Ovary (tissue), 9 donors: ENCODE data around the gene PRDM16. TPM values are rescaled to one million over a fixed set of nuclear protein-coding genes. Genes with fewer than 3 reads are reported as not detected.

Experiments
- DNase-seq, 5 donors: peaks; one replicate each; pipeline ENCODE4 v3.0.0-alpha.2; 2019 to 2020
- H3K27ac ChIP-seq, 2 donors: fragments of 200-600 bp; one replicate each; pipeline versions ENCODE4 v1.5.1 to v1.8.0; 2019 to 2022
- H3K27me3 ChIP-seq: fragments of 200-600 bp; one replicate; pipeline ENCODE4 v1.8.0; 2022
- H3K36me3 ChIP-seq: fragments of 200-600 bp; sonication (generic); one replicate; pipeline ENCODE4 v1.5.1; 2019
- H3K4me1 ChIP-seq: one replicate; pipeline ENCODE4 v1.8.1; 2013; ENCODE audit warnings: mild to moderate bottlenecking, moderate library complexity; ENCODE audit not compliant: insufficient read depth
- H3K4me3 ChIP-seq: fragments of 200-600 bp; sonication (generic); one replicate; pipeline ENCODE4 v1.5.1; 2017
- H3K9me3 ChIP-seq, 2 donors: fragments of 200-600 bp in 1 of 2; sonication (generic) in 1 of 2; one replicate each; pipeline versions ENCODE4 v1.5.1 to v1.8.1; 2013 to 2019; ENCODE audit warnings: mild to moderate bottlenecking in 1 of 2, moderate library complexity in 1 of 2
- CTCF ChIP-seq, 3 donors: fragments of 450-650 bp in 2 of 3; fragments of 200-600 bp in 1 of 3; IDR thresholded peaks; one replicate each; pipeline versions ENCODE4 v1.5.1 to v1.8.0; 2016 to 2022; ENCODE audit warnings: antibody characterized with exemption in 3 of 3, mild to moderate bottlenecking in 1 of 3
- EP300 ChIP-seq: sonication (generic); formaldehyde crosslinking; IDR thresholded peaks from one replicate; pipeline ENCODE4 v1.6.1; 2017; ENCODE audit warnings: antibody characterized with exemption
- POLR2A ChIP-seq: fragments of 450-650 bp; IDR thresholded peaks from one replicate; pipeline ENCODE4 v1.6.1; 2017; ENCODE audit warnings: antibody characterized with exemption, mild to moderate bottlenecking, moderate library complexity
- WGBS, 3 donors: extraction: QIAGEN DNeasy Blood & Tissue Kit in 1 of 3; methylation state at CpG; one replicate each; pipeline versions ENCODE4 v1.1.5 to v1.1.7; 2013 to 2017; 5-methylcytosine and 5-hydroxymethylcytosine counted together
- intact Hi-C, 4 donors: fragments of 100-400 bp; cut with DNase I; formaldehyde crosslinking; loops; one replicate each; pipeline versions ENCODE4 v1.11.0 to v1.15.1; 2022 to 2023
- polyA plus RNA-seq, 2 donors: library from polyadenylated mRNA; stranded (reverse); fragments of 200-250 nt in 1 of 2; fragments of 350-450 nt in 1 of 2; fragmentation: Illumina TruSeq in 1 of 2; extraction: RNeasy Lipid Tissue Mini Kit (QIAGEN cat#74804) in 1 of 2; gene quantifications; one replicate each; pipeline ENCODE4 v1.2.3, GENCODE V29; 2013 to 2014
- total RNA-seq, 7 donors: library from RNA; depleted of rRNA in 2 of 7; stranded (reverse); fragments of >200 nt in 2 of 7; fragmentation: NEBNext Ultra II Directional in 3 of 7; extraction: Animal tissue kit (Norgen Biotek cat#: 25700) in 3 of 7; gene quantifications; one replicate each; pipeline versions ENCODE4 v1.1.0 to v1.2.4, GENCODE V29; 2016 to 2023
- donor health status: DM: no; HTN: no; CAD: no; lungs with moderate emphysema.
- donor health status: DM: no; HTN: no; CAD: no.
- donor health status: Bipolar disorder and iron deficiency.
- donor health status: DM: yes; HTN: yes; CAD: no.
- donor health status: DM: no; HTN: no; CAD: no.
- donor health status: DM: yes; HTN: yes; CAD: no.

Gene PRDM16
- total and polyA plus RNA-seq, 9 donors: 1.1 to 17.3 (median 3.9) TPM

GRCh38 chr1:3403011-3403345 lies 334.0 kb downstream of the PRDM16 start:
- no peak for TF ChIP-seq EP300
- TF ChIP-seq POLR2A: no peak
- no peak for TF ChIP-seq CTCF (IDR thresholded peaks at IDR 0.05)
- no peaks in the 10 kb centered on the region for H3K9me3 ChIP-seq
- intact Hi-C loops: no loop called here
- no peak for DNase-seq
- H3K4me3 ChIP-seq: no peak overlapping the region
- H3K4me1 ChIP-seq: peaks cover 8% of the 10 kb centered on the region
- no peaks in the 10 kb centered on the region for H3K36me3 ChIP-seq
- H3K27me3 ChIP-seq: no peaks in the 10 kb centered on the region
- H3K27ac ChIP-seq: no peak overlapping the region
- WGBS, 3 donors: 68 to 80% (median 79%) methylated on average over 12 of the region's 12 CpGs

GRCh38 chr1:3403388-3404231 lies 334.6 kb downstream of the PRDM16 start:
- WGBS, 3 donors: 43 to 51% (median 47%) methylated on average over 29 to 30 of the region's 30 CpGs
- no peaks in the 10 kb centered on the region for H3K27me3 ChIP-seq
- intact Hi-C loops: no loop called here
- no peak for DNase-seq
- no peaks in the 10 kb centered on the region for H3K9me3 ChIP-seq
- TF ChIP-seq EP300 (no peak), POLR2A (no peak), CTCF (IDR thresholded peaks at IDR 0.05) (no peak)
- peaks cover 8% of the 10 kb centered on the region for H3K4me1 ChIP-seq
- H3K27ac ChIP-seq: no peak overlapping the region
- no peaks in the 10 kb centered on the region for H3K36me3 ChIP-seq
- no peak overlapping the region for H3K4me3 ChIP-seq

- TF ChIP-seq CTCF (IDR thresholded peaks at IDR 0.05) (no peak), POLR2A (no peak), EP300 (no peak)
- Histone ChIP-seq H3K9me3 (no peaks in the 10 kb centered on the region), H3K36me3 (no peaks in the 10 kb centered on the region), H3K27me3 (no peaks in the 10 kb centered on the region), H3K4me3 (no peak overlapping the region), H3K27ac (no peak overlapping the region), H3K4me1 (peaks cover 8% of the 10 kb centered on the region)
- intact Hi-C loops: no loop called here
- DNase-seq: no peak
- 75 to 82% (median 76%) methylated on average over 8 to 12 of the region's 12 CpGs for WGBS, 3 donors
Measured at GRCh38 chr1:3404301-3404700, 335.3 kb downstream of the PRDM16 start.

GRCh38 chr1:3404801-3405200 lies 335.8 kb downstream of the PRDM16 start:
- no peak overlapping the region for H3K27ac ChIP-seq
- no peaks in the 10 kb centered on the region for H3K27me3 ChIP-seq
- H3K36me3 ChIP-seq: no peaks in the 10 kb centered on the region
- DNase-seq: no peak
- 91 to 94% (median 94%) methylated on average over 26 to 27 of the region's 27 CpGs for WGBS, 3 donors
- H3K4me3 ChIP-seq: no peak overlapping the region
- peaks cover 8% of the 10 kb centered on the region for H3K4me1 ChIP-seq
- intact Hi-C loops: loop anchor here in 3 of 4 donors (5.0 kb wide), 3 partner anchors 332 to 392 kb away; no protein-coding TSS in a partner anchor
- no peak for TF ChIP-seq POLR2A
- TF ChIP-seq CTCF (IDR thresholded peaks at IDR 0.05): no peak
- TF ChIP-seq EP300: no peak
- H3K9me3 ChIP-seq: no peaks in the 10 kb centered on the region
